ENCODE data around the gene HPSE.

GRCh38 chr4:83342476-83342875, 7.8 kb upstream of the HPSE start:
- TF ChIP-seq CTCF (IDR thresholded peaks at IDR 0.05) (no peak), POLR2A (IDR thresholded peaks at IDR 0.05) (no peak), POLR2AphosphoS5 (IDR thresholded peaks at IDR 0.05) (no peak)
